ENCODE measurements around the gene KLK1.
"Not testable (repeated sequence)": the region's sequence is repeated elsewhere in the genome, so short reads cannot be mapped to it uniquely, and the experiment has no call there.

KLK1 gene

DNA sequence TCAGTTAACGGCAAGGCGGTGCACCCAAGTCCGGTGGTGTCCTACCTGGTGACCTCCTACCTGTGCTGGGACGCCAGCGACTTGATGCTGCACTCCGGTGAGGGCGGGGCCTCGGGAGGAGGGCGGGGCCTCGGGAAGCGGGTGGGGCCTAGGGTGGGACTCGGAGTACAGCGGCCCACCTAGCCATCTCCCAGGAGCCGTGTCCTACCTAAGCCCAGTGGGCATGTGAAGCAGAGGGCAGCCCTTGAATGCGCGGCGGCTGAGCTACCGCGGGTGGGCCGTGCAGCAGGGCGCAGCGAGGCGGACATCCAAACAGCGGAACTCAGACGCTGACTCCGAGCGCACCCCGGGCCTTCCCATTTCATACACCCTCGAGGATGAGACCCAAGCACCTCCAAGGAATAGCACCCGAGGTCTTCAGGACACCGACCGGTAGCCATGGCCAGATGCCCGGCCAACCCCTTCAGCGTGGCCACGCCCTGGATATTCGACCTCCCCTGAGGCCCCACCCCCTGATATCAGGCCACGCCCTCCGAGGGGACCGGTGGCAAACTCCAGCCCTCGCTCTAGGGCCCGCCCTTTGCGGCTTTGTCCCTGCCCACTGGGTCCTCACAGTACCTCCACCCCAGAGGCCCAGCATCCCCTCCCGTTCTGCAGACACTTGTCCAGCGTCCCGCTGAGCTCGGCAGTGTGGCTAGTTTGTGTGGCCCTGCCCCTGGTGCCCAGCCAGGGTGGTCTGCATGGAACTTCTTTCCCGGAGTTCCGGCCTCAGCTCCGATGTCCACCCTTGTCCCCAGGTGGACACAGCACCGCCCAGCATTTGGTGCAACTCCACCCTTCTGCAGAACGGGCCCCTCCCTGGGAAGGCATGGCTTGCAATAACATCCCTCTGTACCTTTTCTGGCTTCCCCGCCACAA is 5.4 kb downstream of the KLK1 start:
- TF ChIP-seq, protein P1, sequence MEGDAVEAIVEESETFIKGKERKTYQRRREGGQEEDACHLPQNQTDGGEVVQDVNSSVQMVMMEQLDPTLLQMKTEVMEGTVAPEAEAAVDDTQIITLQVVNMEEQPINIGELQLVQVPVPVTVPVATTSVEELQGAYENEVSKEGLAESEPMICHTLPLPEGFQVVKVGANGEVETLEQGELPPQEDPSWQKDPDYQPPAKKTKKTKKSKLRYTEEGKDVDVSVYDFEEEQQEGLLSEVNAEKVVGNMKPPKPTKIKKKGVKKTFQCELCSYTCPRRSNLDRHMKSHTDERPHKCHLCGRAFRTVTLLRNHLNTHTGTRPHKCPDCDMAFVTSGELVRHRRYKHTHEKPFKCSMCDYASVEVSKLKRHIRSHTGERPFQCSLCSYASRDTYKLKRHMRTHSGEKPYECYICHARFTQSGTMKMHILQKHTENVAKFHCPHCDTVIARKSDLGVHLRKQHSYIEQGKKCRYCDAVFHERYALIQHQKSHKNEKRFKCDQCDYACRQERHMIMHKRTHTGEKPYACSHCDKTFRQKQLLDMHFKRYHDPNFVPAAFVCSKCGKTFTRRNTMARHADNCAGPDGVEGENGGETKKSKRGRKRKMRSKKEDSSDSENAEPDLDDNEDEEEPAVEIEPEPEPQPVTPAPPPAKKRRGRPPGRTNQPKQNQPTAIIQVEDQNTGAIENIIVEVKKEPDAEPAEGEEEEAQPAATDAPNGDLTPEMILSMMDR (conservative IDR thresholded peaks at IDR 0.05; ENCODE audit: low read length) = no peak
- DNase-seq (ENCODE audit: low read depth) = no peak
- peak overlapping the region; percentile 40 for H3K4me3 ChIP-seq (ENCODE audit: low read length)

DNA sequence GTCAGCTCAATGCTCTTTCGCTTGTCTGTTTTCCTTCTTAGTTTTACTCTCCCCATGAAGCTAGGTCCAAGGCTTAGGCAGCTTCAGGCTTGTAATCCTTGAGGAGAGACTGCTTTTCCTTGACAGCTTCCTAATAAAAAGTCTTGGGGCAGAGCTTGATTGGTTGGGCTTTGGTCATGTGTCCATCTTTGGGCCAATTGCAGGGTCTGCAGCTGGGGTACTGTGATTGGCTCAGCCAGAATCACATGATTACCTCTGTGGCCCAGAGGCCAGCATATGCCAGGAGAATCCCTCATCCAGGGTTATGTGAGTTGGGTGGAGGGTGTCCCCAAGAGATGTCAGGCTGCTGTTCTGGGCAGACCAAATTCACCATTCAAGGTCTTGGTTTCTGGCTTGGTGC is 8.1 kb downstream of the KLK1 start:
- no peak for DNase-seq (ENCODE audit: low read depth)
- TF ChIP-seq, protein P1 (conservative IDR thresholded peaks at IDR 0.05; ENCODE audit: low read length) = no peak
- H3K4me3 ChIP-seq (ENCODE audit: low read length) = no peak overlapping the region

DNA sequence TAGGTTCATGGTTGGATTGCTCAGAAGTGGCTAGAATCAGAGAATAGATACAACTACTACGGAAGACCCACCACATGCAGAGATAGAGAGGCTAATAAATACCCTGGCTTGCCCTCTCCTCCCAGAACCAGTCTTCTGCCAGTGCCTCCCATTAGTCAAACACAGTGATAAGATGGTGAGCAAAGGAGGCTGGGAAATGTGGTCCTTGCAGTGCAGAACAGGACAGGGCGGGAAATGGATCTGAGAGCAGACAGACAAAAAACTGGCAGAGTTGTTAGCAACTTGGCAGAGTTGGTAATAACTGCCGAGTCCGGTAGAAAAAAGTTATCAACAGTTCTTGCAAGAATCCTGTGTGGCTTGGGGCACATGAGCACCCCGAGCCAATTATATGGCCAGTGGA is 8.7 kb downstream of the KLK1 start:
- H3K4me3 ChIP-seq (ENCODE audit: low read length) = no peak overlapping the region
- no peak for DNase-seq (ENCODE audit: low read depth)
- TF ChIP-seq, protein P1 (conservative IDR thresholded peaks at IDR 0.05; ENCODE audit: low read length) = no peak

DNA sequence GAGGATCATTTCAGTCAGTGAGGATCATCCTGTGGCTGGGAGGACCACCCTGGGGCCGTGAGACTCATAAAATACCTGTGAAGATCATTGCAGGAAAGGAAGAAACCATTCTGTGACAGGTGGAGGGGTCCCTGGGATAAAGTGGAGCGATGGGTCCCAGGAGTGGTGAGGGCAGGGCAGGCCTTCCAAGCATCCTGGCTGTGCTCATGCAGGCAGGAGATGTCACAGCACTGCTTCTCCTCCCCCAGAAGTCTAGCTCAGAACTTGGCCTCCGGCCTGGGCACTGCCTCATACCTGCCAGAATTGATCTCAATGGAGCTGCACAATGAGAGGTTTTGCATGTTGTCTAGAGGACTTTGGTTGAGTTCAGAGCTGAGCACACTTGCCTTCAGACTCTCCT is 11.1 kb downstream of the KLK1 start:
- no peak overlapping the region for H3K4me3 ChIP-seq (ENCODE audit: low read length)
- TF ChIP-seq, protein P1 (conservative IDR thresholded peaks at IDR 0.05; ENCODE audit: low read length) = no peak
- DNase-seq (ENCODE audit: low read depth) = no peak

DNA sequence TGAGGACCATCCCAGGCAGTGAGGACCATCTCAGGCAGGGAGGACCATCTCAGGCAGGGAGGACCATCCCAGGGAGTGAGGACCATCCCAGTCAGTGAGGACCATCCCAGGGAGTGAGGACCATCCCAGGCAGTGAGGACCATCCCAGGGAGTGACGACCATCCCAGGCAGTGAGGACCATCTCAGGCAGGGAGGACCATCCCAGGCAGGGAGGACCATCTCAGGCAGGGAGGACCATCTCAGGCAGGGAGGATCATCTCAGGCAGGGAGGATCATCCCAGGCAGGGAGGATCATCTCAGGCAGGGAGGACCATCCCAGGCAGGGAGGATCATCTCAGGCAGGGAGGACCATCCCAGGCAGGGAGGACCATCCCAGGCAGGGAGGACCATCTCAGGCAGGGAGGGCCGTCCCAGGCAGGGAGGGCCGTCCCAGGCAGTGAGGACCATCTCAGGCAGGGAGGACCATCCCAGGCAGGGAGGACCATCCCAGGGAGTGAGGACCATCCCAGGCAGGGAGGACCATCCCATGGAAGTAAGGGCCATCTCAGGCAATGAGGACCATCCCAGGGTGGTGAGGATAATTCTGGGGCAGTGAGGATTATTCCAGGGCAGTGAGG is 11.9 kb downstream of the KLK1 start:
- H3K4me3 ChIP-seq (ENCODE audit: low read length); DNase-seq (ENCODE audit: low read depth): not testable (repeated sequence)

DNA sequence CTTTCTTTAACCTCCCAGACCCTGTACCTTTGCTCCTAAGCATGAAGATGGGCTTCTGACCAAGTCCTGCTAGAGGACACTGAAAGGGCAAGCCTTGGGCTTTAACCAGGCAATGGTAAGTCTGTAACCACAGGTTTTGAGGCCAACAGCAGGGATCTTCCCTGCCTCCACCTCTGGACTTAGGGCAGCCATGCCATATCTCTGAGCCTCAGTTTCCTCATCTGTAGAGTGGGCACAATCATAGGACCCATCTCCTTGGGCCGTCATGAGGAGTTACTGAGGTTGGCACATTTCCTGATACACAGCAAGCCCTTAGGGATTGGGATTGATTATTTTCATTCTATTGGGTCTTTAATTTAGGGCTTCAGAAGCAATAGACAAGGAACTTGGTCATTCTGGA is 14.7 kb downstream of the KLK1 start:
- H3K4me3 ChIP-seq (ENCODE audit: low read length) = no peak overlapping the region
- TF ChIP-seq, protein P1 (conservative IDR thresholded peaks at IDR 0.05; ENCODE audit: low read length) = no peak
- no peak for DNase-seq (ENCODE audit: low read depth)

DNA sequence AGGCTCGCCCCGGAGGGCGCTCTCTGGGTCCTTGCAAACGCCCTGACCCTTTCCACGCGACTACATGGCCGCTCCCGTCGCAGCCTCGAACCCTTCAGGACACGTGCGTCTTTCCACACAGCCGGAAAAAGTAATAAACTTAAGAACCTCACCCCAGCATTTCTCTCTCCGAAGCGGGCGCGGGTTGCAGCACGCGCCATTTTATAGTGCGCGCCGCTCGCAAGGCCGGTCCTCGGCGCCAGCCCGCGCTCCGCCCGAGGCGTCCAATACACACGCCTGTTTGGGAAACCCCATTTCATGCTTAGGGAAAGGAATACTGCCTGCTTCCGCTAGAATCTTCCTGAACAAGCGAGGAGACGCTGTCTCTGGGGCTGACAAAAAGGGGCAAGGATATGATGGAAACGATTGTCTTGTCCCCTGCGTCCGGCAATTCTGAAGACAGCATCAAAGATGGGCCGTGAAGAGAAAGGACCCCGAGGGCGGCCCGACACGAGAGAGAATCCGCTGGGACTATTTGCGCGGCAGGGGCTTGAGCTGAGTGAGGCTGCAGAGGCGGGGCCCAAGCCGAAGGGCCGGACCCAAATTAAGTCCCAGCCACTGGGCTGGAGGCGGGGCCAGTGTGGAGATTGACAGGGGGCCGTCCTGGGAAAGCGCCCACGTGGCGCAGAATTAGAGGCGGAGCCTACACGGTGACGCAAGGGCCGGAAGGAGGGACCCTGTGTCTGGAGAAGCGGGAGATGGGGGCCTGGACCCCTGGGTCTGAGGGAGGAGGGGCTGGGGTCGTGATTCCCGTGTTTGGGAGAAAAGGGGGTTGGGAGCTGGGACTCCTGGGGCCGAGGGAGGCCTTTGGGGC is 18.9 kb downstream of the KLK1 start:
- TF ChIP-seq, protein P1 (conservative IDR thresholded peaks at IDR 0.05; ENCODE audit: low read length) = no peak
- peak; percentile 99 for DNase-seq (ENCODE audit: low read depth)
- H3K4me3 ChIP-seq (ENCODE audit: low read length) = peak overlapping the region; percentile 98

Measured in AG10803 (cell line).